IMR-90 (cell line): ENCODE results near the gene CSNK2A1.

Experiments used
- CEBPB ChIP-seq: IDR thresholded peaks from 2 replicates; pipeline ENCODE4 v1.6.1; 2012; ENCODE audit warnings: low read depth, low read length, improper control_type of control experiment
- FOS ChIP-seq: fragments of 150-350 bp; IDR thresholded peaks from 2 replicates; pipeline ENCODE4 v1.6.1; 2016; ENCODE audit warnings: low read depth, low read length
- MAZ ChIP-seq: IDR thresholded peaks from 2 replicates; pipeline ENCODE4 v1.6.1; 2012; ENCODE audit warnings: low read depth, mild to moderate bottlenecking, low read length, improper control_type of control experiment, moderate library complexity, borderline replicate concordance
- MXI1 ChIP-seq: IDR thresholded peaks from 2 replicates; pipeline ENCODE4 v1.6.1; 2012; ENCODE audit warnings: low read depth, mild to moderate bottlenecking, low read length, moderate library complexity, borderline replicate concordance
- POLR2A ChIP-seq: IDR thresholded peaks from 2 replicates; pipeline ENCODE4 v1.6.1; 2012; ENCODE audit warnings: mild to moderate bottlenecking, low read depth, low read length
- RAD21 ChIP-seq: IDR thresholded peaks from 2 replicates; pipeline ENCODE4 v1.6.1; 2012; ENCODE audit warnings: low read length, improper control_type of control experiment
- SMC3 ChIP-seq: fragments of 150-350 bp; IDR thresholded peaks from 2 replicates; pipeline ENCODE4 v1.6.1; 2016; ENCODE audit warnings: low read depth, mild to moderate bottlenecking, antibody characterized with exemption, low read length, moderate library complexity
- TF ChIP-seq, protein P1 (sequence below): conservative IDR thresholded peaks from 2 replicates; pipeline ENCODE4 v1.5.1; 2012; ENCODE audit warnings: mild to moderate bottlenecking, low read depth, low read length, improper control_type of control experiment

DNA sequence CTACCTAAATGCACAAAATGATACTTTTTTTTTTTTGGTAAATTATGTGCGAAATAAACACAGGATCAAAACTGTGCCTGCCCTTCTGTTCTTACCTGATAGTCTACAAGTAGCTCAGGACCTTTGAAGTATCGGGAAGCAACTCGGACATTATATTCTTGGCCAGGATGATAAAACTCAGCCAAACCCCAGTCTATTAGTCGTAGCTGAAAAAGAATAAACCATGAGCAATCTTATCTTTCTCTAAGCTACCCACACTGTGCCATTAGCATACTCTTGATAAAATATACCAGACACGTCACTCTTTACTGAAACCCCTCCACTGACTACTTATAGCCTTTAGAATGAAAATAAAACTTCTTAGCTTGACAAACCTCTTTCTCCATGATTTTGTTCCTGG, 51.4 kb downstream of the CSNK2A1 start:
- TF ChIP-seq, protein P1, sequence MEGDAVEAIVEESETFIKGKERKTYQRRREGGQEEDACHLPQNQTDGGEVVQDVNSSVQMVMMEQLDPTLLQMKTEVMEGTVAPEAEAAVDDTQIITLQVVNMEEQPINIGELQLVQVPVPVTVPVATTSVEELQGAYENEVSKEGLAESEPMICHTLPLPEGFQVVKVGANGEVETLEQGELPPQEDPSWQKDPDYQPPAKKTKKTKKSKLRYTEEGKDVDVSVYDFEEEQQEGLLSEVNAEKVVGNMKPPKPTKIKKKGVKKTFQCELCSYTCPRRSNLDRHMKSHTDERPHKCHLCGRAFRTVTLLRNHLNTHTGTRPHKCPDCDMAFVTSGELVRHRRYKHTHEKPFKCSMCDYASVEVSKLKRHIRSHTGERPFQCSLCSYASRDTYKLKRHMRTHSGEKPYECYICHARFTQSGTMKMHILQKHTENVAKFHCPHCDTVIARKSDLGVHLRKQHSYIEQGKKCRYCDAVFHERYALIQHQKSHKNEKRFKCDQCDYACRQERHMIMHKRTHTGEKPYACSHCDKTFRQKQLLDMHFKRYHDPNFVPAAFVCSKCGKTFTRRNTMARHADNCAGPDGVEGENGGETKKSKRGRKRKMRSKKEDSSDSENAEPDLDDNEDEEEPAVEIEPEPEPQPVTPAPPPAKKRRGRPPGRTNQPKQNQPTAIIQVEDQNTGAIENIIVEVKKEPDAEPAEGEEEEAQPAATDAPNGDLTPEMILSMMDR: no peak
- TF ChIP-seq RAD21 (no peak), SMC3 (no peak), MAZ (no peak), MXI1 (no peak), POLR2A (no peak), CEBPB (no peak), FOS (no peak)
